NCI-H146 treated with DMSO at 0.1 percent for 48 hours (cell line): ENCODE measurements around the gene ZNF860.
"Not testable (repeated sequence)": the region's sequence is repeated elsewhere in the genome, so short reads cannot be mapped to it uniquely, and the experiment has no call there.

ENCODE experiments used
- DNase-seq: peaks from one replicate; lab custom pipeline; 2025; ENCODE audit not compliant: unreplicated experiment; lab: John Stamatoyannopoulos, UW

ZNF860 gene

DNA sequence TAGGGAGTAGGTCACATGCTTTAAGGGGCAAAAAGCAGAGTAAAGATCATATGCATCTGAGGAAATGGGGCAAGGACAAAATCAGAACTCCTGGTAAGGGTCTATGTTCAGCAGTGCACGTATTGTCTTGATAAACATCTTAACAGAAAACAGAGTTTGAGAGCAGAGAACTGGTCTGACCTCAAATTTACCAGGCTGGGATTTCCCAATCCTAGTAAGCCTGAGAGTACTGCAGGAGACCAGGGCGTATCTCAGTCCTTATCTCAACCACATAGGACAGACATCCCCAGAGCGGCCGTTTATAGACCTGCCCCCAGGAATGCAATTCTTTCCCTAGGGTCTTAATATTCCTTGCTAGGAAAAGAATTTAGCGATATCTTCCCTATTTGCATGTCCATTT lies 13.5 kb downstream of the ZNF860 start:
- not testable (repeated sequence) for DNase-seq

DNA sequence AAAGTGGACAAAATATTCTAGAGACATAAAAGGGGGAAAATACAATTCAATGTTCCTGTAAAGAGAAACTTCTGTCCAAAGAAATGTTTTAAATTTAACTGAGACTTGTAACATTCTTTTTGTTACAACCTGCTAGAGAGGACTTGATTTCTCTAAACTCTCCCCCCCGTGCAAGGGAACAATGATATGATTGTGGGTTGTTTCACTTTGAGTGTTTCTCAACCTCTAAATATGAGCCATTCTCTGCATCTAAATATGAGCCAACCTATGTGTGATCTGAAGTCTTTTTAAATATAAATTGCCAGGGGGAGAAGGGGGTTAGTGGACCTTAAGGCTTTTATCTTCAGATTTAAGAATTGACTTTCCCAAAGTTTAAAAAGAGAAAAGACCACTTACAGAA lies 14.6 kb downstream of the ZNF860 start:
- no peak for DNase-seq

DNA sequence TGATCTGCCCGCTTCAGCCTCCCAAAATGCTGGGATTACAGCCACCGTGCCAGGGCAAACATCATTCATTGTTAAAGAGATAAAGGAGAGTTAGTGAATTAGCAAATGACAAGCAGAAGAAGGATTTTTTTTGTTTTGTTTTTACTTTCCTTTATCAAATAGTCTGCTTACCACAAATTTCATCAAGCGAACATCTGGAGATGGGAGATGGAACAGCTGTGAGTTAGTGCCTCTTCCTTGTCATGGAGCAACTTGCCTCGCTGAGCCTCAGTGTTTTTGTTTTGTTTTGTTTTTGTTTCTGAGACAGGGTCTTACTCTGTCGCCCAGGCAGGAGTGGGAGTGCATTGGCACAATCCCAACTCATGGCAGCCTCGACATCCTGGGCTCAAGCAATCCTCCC lies 15.9 kb downstream of the ZNF860 start:
- DNase-seq = no peak

DNA sequence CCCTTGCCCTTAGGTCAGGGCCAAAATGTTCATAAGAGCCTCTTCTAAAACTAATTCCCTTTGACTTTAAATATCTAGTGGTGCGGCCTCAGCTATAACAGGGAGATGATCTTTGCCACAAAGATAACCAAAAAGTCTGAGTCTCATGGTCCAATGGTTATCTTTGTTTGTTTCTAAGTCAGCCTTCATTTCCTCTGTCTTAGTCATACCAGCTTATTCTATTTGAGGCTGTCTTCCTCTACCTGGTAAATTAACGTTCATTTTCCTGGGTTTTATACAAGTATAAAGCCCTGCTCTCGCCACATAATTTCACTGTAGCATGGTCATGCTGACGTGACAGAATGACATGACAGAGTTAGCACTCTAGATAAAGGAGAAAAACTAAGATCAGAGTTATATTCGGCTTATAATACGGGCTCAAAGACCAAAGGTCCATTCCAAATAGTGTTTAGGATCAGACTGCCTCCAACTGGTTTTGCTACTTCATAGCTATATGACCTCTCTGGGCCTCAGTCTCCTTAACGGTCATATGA lies 18.4 kb downstream of the ZNF860 start:
- no peak for DNase-seq

DNA sequence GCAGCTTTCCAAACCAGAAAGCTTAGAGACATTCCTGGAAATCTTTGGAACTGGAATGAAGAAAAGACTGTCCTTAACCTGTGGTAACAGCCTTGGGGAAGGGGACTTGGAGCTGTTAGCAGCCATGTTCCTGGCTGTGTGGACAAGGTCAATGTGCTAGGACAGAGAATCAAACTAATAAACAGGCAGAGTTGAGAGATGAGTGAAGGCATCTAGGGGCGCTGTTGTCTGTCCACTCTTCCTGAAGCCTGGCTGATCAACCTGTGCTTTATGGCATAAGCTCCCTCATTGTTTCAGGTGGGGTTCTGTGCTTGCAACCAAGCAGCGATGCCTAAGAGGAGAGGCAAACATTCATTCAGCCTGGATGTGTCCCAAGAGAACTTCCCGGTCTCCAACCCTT lies 19.3 kb downstream of the ZNF860 start:
- no peak for DNase-seq

DNA sequence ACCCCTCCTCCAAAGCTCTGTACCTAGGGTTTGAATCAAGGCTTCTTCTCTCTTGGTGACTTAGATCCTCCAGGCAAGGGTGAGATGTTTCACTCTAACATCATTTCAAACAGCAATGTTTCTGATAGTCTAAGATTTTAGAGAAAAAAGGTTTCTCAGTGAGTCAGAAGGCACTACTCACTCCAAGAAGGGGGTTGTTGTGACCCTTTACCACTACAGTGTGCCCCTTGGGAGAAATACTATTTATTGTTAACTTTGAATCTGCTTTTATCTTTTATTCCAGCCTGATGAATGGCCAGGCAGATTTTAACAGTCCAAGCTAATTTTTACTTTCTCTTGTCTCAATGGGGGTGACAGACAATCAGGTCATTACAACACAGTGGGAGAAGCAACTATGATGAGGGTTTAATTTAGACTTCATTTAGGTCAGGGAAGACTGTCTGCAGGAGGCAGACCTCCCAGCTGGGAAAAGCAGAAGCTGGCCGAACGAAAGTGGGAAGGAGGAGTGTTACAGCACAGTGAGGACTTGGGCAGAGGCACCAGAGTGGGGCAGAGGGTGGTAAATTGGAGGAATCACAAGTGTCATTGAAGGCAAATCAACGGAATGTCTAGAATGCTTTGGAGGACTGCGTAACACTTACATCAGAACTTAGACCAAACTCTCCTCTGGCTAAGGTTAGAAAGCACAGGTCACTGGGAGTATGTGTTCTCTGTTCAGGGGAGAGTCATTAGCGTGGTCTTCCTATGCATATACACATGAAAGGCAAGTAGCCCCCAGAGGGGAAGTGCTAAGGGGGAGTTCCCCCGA lies 21.2 kb downstream of the ZNF860 start:
- no peak for DNase-seq

DNA sequence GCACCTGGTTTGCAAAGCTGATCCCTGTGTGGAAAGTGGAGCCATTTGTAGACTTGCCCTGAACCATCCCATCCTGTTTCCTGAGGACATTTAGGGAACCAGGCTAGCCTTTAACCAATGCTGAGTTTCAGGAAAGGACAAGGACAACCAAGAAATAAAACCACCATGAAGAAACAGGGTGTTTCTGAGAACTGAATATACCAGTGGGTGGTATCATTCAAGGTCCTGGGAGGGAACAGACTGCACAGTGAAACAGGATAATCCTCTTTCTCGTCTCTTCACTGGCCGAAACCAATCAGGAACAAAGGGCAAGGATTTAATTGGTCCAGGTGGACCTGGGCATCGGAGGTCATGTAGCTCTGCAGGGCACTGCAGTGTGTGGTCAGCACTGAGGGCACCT lies 21.8 kb downstream of the ZNF860 start:
- no peak for DNase-seq

DNA sequence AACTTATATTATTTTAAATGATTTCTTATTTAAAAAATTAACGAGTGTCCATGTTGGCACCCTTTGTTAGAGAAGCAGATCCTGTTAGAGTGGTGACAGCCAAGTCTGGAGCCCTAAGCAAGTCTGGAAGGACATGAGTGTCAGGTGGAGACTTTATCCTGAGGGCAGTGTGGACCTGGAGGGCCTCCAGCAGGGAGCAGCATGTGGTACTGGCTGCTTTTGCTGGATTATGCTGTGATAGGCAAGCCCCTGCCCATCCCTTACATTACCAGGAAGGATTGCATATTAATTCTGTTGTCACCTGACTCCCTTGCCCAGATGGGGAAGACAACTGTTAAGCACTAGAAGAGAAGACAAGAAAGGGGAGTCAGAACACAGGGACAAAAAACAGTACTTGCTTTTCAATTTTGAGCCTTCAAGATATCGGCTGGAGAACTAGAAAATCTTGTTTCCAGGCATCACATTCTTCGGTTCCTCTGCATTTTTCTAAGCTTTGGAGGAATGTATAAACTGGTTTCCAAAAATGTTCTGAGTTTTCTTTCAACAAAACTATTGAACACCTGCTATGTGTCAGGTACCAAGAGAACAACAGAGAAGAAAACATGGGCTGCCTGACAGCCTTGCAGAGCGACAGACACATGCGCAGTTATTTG lies 22.7 kb downstream of the ZNF860 start:
- DNase-seq = peak; percentile 61

DNA sequence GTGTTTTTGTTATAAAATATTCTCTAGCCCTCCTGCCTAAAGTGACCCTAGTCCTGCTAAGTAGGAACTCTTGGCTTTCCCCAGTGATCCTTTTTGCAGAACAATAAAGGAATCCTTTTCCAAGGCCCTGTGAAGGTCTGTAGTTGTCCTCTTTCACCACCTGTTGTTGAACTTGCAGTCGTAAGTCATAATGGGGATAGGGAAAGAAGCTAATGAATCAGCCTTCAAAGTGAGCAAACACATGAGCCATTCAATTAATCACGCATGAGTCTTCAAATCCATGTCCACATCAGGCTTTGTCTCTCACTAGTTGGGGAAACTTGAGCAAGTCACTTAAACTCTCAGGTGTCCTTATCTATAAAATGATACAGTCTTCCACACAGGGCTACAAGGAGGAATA lies 27.6 kb downstream of the ZNF860 start:
- no peak for DNase-seq

DNA sequence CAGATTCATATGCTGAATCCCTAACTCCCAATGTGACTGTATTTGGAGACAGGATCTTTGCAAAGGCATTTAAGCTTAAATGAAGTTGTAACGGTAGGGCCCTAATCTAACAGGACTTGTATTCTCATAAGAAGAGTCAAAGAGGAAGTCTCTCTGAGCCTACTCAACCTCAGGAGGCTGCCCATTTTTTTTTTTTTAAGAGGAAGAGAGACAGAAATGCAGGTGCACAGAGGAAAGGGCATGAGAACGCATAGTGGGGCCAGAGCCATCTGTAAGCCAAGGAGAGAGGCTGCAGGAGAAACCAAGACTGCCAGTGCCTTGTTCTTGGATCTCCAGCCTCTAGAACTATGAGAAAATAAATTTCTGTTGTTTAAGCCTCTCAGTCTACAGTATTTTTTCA lies 28.4 kb downstream of the ZNF860 start:
- DNase-seq = no peak

DNA sequence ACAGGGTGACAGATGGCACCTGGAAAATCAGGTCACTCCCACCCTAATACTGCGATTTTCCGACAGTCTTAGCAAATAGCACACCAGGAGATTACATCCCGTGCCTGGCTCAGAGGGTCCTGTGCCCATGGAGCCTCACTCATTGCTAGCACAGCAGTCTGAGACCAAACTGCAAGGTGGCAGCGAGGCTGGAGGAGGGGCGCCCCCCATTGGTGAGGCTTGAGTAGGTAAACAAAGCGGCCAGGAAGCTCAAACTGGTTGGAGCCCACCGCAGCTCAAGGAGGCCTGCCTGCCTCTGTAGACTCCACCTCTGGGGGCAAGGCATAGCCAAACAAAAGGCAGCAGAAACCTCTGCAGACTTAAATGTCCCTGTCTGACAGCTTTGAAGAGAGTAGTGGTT lies 29.1 kb downstream of the ZNF860 start:
- DNase-seq = not testable (repeated sequence)

DNA sequence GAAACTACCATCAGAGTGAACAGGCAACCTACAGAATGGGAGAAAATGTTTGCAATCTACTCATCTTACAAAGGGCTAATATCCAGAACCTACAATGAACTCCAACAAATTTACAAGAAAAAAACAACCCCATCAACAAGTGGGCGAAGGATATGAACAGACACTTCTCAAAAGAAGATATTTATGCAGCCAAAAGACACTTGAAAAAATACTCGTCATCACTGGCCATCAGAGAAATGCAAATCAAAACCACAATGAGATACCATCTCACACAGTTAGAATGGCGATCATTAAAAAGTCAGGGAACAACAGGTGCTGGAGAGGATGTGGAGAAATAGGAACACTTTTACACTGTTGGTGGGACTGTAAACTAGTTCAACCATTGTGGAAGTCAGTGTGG lies 34.1 kb downstream of the ZNF860 start:
- DNase-seq = not testable (repeated sequence)

DNA sequence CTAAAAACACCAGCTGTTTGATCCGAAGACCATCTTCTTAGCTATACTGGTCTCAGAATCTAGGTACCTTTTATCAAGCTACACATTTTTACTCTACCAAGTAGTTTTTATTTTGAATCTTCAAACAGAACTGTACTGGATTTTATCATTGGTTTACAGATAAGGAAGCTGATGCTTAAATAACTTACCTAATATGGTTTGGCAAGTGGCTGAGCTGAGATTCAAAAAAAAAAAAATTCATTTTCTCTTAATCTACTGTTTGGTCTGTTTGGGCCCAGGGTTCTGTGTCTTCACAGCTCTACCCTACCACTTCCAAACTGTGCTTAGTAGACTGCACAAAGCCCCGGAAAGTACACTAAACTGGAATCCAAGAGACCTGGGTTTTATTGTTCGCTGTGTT lies 35.7 kb downstream of the ZNF860 start:
- no peak for DNase-seq

DNA sequence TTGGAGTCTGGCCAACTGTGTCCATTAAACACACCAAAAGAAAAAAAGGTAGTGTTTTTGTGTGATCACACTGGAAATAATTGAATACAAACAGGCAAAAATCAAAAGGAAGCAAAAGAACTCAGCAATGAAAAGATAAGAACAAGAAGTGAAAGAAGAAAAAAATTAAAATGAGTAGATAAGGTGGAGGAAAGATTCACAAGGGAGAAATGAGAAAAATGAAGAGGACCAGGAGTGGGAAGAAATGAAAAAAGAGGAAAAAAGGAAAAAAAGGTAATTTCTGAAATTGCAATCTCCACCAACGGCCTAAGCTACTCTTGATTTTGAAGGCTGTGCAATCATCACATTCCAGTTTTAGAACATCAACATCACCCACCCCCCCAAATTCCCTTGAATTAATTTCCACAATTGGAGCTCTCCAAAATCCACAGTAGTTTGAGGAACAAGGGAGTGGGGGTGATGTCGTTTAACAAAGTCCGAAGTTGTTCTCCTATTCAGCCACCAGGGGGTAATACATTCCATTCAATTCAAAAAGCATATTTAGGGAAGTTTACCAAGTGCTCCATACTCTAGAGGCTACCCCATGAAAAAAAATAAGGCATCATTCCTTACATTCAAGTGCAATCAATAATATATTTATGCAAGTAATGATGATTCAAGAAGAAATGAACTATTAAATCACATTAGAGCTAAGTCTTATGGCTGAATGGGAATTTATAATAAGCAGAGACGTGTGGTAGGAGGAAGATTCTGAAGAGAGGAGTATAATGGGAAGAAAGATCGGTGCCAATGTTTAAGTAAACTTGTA lies 37.4 kb downstream of the ZNF860 start:
- DNase-seq = peak; percentile 17

DNA sequence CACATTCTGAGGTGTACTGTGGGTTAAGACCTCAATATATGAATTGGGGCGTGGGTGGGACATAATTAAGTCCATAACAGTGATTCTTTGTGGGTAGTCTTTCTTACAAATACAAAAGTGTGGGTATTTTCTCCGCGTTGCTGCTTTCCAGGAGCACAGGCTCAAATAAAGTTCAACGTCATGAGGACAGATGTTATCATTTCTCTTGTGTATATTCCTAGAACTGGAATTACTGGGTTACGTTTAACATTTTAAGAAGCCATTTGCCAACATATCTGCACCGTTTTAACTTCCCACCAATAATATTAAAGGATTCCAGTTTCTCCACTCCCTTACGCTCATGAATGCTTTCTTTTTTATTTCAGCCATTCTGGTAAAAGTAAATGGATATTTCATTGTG lies 39.6 kb downstream of the ZNF860 start:
- no peak for DNase-seq

DNA sequence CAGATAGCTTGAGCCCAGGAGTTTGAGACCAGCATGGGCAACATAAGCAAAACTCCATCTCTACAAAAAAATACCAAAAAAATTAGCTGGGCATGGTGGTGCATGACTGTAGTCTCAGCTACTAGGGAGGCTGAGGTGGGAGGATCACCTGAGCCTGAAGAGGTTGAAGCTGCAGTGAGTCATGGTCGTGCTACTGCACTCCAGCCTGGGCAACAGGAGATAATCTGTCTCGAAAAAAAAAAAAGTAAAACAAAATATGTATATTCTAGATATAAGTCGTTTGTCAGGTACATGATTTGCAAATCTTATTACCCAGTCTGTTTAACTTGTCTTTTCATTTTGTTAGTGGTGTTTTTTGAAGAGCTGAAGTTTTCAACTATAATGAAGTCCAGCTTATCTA lies 40.2 kb downstream of the ZNF860 start:
- no peak for DNase-seq

DNA sequence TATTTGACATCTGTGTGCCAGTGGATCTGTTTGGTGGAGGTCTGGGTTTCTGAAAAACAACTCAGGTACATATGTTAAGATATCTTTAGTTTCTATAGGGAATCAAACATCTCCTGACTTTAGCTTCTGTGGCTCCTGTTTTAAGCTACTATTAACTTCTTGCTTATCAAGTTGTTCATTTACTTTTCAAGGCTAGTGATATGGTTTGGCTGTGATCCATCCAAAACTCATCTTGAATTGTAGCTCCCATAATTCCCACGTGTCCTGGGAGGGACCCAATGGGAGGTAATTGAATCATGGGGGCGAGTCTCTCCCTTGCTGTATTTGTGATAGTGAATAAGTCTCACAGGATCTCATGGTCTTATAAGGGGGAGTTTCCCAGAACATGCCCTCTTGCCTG lies 41.4 kb downstream of the ZNF860 start:
- DNase-seq = no peak

DNA sequence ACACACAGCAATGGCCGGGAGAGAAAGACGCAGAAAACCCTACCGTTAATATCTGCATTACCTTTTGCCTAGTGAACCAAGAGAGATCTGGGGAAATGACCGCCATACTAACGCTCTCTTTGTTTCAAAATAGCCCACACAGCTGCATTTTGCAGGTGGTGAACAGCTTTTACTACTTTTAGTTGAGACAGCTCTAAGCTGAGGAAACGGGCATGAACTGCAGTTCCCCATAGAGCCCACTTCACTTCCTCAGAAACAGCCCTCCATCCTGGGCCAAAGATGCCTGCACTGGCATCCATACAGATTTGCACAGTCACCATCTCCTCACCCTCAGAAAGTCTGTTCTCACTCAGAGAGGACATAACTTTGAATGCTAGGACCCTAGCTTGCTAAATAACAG lies 45.0 kb downstream of the ZNF860 start:
- DNase-seq = no peak

DNA sequence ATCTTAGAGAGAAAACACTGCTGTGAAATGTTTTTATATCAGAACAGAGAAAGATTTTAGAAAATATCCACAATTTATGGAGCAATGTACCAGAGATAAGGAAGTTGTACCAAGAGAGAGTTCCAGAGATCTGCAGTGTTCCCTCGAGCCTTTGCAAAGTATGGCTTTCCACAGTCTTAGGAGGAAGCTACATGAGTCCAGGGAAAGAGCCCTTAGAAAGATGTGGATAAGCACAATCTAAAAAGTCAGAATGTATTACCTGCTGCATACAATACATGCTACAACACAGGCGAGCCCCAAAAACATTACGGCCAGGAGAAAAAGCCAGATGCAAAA lies 56.4 kb downstream of the ZNF860 start:
- no peak for DNase-seq

DNA sequence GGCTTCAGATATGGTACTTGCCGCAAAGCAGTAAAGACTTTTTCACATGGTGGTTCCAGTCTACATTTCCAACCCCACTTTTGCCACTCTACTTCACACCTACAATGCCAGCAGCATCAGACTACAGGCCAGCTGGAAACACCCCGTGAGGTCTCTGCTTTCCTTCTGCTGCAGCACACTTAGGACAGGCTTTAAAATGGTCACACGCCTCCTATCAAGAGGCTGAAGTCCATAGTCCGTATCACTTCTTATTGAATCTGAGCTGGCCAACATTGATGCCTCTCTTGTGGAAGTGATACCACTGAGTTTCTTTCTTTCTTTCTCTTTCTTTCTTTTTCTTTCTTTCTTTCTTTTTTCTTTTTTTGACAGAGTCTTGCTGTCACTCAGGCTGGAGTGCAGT lies 59.8 kb downstream of the ZNF860 start:
- no peak for DNase-seq
